HG03280 (cell line): ENCODE data around the gene EPN2.

Experiments used
- ATAC-seq: cut with Tn5 transposase; IDR thresholded peaks from one replicate; pipeline ENCODE4 v1.9.1; 2021; ENCODE audit warnings: mild to moderate bottlenecking, moderate library complexity; ENCODE audit not compliant: unreplicated experiment

Gene EPN2

DNA sequence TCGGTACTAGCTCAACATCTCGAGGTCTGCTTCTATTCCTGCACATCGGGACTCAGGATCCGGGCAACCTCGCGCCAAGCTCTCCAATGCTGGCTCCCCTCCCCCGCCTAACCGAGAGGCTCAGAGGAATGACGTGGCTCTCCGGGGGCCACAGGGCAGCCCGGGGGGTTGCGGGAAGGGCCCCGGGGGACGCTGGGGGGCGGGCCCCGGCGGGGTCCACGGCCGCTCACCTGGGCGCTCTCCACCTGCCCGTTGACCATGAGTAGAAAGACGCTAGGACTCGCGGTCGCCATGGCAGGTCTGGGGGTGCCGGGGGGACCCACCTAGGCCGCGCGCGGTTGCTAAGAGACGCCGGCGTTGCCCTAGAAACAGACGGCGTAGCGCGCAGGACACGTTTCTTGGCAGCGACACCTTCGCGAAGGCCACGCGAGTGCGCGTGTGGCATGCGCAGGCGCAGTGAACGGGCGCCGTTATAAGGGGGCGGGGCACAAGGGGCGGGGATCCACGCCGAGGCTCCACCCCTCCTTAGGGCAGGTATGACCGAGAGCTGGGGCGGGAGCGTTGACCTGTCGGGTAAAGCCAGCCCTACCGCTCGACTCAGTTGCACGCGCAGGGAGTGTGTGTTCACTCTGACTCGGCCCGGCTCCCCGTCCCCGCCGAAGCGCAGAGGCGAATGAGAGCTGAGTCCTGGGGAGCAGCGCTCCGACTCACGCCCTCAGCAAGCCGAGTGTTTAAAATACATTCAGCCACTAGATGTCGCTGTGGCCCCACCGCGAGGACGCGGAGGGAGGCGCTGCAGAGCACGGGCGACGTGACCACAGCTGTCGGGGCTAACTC, 125.3 kb downstream of the EPN2 start, which contains the start of gene B9D1:
TSS of gene B9D1 (minus strand) at position 447 of the 837 bp plus-strand sequence. CDS start at position 293, 154 bp downstream.
- peak; percentile 81 for ATAC-seq

DNA sequence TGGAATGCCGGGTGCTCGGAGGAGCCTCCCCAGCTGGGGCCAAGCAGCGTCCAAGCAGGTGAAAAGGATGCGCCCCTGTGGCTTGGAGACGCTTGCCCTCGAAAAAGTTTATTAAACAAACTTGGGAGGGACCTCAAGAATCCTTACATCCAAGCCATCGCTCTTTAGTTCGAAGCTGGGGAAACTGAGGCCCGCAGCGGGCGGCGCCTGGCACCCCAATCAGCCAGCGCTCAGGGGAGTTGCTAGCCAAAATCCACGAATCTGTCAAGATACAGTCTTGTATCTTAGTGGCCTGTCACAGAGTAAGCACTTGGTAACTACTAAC, 125.9 kb downstream of the EPN2 start:
- no peak for ATAC-seq

DNA sequence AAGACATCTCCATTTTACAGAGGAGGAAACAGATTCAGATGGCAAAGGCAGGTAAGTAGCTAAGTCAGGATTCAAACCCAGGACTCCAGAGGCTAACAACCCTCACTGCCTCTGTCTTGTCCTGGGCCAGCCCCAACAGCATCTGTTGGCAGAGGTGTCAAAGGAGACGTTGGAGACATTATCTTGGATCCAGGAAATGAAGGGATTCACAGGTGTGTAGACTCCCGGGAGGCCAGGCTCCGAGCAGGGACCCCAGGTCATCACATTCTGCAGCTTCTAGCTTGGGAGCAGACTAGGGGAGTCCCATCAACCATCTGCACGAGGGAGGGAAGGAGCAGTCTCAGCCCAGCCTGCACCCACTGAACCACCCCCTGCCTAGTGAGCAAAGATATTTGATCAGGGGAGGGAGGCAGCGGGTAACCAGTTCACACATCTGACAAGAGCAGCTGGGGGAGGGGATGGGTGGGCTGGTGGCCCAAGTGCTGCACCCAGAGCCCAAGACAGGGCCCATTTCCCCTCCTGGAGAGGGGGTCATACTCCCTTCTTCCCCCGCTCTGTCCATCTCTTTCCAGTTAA, 126.4 kb downstream of the EPN2 start:
- ATAC-seq: no peak

DNA sequence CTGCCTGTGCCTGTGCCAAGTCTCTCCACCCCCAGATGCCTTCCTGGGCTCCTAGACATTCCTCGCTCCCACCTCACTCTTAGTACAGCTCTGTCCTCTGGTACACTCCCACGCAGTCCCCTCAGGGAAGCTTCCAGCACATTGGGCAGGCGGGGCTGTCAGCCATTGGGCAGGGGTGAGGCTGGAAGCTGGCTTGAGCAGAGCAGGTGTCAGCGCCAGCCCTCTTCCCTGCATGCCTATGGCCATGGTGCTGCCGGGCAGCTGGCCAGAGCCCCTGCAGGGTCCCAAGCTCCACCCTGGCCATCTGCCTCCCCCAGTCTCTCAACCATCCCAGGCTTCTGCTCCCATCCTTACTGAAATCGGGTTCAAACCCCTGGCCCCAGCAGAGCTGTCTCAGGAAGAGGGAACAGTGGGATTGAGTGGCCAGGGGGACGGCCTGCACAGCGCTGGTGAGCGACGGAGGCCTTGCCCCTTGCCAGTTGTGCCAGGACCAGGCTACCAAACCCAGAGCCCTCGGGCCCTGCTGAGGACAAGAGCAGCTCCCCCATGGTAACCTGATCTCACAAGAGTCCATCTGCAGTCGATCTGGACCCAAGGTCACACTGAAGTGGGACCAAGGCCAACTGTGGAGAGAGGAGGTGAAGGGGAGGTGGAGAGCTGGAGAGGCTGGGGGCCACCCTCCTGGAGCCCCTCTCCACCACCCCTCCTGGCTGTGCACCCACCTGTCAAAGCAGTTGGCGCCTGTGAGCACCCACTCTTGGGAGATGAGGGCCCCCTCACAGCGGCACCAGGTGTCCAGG, 127.7 kb downstream of the EPN2 start:
- no peak for ATAC-seq

DNA sequence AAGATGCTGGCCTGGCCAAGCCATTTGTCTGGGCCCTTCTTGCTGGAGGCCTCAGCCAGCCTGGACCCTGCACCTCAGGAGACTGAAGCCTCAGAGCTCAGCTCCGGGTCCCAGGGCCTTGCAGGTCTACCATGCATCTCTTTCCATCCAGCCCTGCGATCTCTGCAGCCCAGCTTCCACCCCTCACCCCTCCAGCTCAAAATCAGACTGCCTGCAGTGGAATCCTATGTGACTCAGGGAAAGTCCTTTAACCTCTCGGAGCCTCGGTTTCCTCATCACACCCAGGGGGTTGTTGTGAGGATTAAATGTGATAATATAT, 128.3 kb downstream of the EPN2 start:
- no peak for ATAC-seq

DNA sequence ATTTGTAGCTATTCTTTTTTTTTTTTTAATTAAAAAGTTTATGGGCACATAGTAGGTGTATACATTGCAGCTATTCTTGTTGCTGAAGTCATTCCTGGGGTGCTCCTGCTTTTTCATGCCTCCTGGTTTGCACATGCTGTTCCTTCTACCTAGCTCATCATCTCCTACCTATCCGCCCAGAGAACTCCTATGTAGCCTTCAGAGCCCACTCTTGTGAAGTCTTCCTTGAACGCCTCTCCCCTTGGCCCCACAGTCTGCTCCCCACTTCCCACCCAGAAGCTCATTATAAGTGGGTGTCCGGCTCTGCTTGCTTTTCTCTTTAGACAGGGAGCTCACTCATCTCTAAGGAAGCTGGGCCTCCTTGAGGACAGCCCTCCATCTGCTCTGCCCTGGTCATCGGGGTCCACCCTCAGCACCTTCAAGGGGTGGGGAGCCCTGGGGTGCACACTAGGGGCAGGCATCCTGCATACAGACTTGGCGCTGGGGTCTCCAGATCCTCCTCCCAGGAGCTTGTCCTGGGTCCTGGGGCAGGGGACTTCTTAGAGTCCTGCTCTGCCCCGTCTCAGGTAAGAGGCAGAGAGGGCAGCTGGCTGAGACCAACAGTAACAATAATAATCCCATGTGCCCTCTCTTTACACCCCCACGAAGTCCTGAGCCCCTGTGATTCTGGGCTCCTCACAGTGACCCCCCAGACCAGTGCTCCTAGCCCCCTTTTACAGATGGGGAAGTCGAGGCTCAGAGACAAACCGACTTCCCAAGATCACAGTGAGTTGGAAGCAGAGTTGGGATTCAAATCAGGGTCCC, 128.9 kb downstream of the EPN2 start:
- no peak for ATAC-seq

DNA sequence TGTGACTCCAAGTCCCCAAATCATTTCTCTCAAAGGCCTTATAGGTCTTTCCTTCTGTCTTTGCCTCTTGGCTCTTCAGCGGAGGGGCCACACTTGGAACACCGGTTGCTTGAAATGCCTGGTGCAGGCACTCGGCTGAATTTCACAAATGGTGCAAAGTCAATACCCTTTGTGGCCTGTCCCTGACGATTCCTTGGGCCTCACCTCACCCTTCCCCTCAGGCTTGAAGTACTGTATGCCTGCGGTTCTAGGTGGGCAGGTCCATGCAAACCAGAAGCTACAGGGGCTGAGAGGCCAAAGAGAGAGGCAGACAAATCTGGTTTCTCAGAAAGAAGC, 129.4 kb downstream of the EPN2 start:
- ATAC-seq: no peak

DNA sequence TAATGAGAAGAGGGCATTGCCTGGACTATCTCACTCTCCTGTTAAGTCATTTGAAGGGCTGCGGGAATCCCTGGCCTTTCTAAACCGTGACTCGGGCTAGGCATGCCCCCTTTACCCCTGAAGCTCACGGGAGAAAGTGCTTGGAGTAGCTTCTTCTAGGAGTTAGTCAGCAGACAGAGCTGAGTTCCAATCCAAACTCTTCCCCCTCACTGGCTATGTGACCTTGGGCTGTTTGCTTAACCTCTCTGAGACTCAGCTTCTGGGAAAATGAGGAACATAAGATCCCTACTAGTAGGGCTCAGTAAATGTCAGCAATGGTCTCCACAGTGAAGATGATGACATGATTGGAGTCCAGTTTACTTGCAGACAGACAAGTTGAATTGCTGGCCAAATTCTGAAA, 131.1 kb downstream of the EPN2 start:
- ATAC-seq: no peak

DNA sequence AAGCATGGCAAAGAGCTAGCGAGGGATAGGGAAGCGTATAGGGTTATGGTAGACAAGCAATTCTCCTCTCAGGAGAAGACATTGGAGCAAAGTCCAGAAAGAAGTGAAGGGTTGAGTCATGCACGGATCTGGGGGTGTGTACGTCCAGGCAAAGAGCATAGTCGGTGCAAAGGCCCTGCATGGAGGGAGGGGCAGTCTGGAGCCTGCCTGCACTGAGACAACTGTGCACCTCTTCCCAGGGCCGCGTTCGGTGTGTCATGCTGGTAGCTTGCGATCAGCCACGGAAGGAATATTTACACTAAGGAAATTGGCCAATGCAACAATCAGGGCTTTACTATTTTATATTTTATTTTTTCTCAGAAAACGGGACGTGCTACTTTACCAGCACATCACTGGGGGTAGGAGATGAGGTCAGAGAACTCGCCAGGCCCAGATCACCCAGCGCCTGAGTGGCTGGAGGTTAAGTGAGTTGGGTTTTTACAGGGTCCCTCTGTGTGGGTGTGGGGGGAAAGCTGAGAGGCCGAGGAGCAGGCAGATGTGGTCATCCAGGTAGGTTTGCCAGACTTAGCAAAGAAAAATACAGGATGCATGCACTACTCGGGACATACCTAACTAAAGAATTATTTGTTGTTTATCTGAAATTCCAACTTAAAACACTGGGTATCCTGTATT, 132.1 kb downstream of the EPN2 start:
- ATAC-seq: no peak

DNA sequence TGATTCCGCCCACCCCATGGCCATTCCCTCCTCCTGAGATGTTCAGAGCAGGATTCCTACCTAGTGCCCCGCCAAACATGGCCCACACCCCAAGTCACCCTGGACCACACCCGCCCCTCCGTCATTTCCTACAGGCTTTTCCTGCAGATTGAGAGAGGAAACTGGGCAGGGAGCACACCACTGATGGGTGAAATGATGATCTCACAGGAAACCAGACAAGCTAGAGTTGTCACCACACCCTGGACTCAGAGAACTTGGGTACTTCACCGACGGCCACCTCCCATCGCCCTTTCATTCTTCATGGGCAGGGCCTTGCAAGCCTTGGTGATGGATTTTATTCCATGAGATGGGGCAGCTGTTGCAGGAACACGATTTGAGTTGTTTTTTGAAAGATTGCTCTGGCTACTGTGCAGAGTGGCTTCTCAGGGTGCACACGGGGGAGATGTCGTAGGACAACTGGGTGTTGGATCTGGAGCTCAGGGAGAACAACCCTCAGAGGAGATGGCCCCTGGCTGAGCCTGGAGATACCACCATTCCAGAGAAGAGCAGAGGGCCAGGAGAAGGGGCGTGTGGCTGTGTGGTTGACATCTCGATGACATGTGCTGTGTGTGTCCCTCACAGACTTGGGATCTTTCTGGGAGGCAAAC, 132.8 kb downstream of the EPN2 start:
- ATAC-seq: no peak

DNA sequence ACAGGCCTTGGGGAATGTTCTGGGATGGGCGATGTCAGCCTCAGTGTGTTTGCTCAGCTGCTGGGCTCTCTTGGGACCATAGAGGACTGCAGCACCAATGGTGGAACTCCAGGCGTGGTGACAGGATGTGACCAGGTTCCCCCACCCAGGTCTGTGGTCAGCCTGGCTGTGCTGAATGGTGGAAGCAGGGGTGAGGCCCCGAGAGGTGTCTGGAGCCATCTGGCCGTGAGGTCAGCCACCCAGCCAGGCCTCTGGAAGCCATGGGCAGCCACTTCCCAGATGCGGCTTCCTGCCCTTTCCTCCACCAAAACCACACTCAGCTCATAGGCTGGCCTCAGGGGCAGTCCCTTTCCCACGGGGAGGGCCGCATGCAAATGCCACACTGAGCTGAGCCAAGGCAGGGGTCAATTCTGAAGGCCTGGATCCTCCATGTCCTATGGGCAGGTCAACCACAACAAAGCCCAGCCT, 133.4 kb downstream of the EPN2 start:
- ATAC-seq: no peak

DNA sequence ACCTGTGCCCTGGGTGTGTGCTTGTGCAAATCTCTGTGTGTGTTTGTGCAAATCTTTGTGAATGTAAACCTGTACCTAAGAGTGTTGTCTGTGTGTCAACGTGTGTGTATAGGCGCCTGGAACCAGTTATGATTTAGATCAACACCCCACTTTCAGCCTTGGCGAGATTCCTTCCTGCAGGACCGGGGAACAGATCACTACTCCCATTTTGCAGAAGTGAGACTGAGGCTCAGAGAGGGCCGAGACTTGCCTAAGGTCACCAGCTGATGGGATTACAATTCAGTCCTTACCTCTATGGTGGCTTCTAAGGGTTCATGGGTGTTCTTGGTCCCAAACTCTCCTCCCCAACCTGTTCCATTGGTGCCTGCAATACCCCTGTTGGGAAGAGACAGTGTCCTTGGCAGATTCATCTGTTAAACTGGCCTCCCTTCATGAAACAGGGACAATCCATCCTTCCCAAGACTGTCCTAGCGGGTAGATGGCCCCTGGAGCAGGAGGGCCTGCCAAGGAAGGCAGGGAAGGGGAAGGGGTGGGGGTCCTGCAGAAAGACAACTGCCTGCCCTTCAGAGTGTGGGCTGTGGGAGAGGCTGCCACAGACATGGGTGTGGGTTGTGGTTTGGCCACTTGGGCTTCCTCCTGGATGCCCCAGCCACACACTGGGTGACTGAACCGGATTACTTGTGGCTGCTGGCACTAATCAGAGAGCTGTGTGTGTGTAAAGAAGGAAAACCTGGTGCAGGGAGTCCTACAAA, 134.3 kb downstream of the EPN2 start:
- no peak for ATAC-seq

DNA sequence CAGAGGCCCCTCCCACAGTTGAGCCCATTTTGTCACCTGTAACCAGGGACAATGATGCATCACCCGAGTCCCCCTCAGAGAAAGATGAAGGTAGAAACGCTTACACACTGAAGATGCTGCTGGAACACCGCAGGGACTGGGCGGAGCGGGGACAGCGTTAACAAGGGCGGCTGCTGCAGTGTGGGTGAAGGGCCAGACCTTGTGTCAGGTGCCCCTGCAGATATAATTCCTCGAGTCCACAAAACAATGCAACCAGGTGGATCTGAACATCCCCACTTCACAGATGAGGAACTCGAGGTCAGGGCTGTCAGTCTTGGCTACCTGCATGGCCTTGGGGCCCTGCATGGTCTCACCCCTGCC, 134.8 kb downstream of the EPN2 start:
- no peak for ATAC-seq

DNA sequence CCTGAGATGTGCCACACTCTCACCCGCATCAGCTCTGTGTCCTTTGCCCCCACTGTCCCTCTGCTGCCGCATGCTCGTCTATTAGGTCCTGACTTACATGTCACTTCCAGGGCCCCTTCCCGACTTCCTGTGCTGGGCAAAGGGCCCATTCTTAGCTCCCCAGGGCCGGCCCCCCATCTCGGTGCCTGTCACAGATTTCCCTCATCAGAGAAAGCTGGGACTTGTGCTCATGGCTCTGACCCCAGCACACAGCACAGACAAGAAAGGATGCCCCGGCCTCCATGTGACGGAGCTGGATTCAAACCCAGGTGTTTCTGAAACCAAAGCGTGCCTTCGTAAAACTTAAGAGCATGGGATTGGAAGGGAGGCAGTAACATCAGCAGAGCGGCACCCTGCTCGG, 135.3 kb downstream of the EPN2 start:
- no peak for ATAC-seq

DNA sequence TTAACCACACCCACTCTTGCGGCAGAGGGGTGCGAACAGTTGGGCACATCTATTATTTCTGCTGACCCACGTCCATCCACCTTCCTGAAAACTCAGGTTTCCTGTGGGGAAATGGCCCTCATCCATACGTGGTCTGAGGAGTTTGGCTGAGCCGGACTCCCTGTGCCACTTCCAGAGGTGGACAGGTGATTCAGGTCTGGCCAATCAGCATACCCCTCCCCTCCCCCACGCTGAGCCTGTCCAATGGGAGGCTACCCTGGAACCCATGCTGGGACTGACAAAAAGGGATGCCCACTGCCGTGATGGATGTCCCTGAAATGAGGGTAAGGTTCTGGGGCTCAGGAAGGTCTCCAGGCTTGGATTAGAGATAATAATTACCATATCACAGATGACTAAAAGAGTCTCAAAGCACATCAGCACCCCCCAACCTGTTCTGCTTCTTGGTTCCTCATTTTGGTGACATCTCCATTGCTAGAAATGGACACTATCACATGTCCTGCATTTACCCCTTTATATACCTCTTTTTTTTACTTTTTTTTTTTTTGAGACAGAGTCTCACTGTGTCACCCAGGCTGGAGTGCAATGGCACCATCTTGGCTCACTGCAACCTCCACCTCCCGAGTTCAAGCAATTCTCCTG, 135.8 kb downstream of the EPN2 start:
- no peak for ATAC-seq

DNA sequence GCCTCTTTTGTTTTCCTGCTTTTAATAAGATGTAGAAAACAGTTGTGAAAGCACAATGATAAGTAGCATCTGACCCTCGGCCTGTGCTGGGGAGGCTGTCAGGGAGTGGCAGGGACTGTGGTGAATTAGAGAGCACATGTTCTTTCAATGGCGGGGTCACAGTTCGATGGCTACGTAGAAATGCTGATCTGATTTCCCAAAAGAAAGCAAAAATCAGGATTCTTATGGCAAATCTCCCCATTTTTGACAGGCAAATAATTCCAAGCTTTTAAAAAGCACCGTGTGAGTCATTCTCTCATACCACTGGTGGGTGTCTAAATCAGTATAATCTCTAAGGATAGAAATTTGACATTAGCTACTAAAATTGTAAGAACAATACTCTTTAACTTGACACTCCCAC, 137.0 kb downstream of the EPN2 start:
- no peak for ATAC-seq

DNA sequence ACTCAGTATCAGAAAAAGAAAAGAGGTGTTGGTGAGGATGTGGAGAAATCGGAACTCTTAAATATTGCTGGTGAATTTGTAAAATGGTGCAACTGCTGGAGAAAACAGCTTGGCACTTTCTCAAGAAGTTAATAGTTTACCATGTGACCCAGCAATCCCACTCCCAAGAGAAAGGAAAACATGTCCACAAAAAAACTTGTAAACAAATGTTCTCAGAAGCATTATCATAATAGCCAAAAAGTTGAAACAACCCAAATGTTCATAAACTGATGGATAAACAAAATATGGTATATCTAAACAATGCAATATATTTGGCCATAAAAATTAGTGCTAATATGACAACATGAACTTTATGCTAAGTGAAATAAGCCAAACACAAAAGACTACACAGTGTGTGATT, 138.6 kb downstream of the EPN2 start:
- ATAC-seq: no peak

DNA sequence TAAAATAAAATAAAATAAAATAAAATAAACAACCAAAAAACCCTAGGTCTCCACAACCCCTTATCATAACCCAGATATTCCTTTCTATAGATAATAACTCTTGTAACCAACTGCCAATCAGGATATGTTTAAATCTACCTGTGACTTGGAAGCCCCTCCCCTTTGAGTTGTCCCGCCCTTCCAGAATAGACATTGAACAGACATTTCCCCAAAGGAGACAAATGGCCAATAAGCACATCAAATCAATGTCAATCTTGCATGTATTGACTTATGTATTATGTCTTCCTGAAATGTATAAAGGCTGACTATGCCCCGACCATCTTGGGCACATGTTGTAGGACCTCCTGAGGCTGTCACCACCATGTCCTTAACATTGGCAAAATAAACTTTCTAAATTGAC, 139.6 kb downstream of the EPN2 start:
- ATAC-seq: no peak
